NCI-H82 (cell line): ENCODE measurements around the gene FARS2.

Experiments used
- DNase-seq: peaks from one replicate; lab custom pipeline; 2025; lab: John Stamatoyannopoulos, UW

Gene FARS2

DNA sequence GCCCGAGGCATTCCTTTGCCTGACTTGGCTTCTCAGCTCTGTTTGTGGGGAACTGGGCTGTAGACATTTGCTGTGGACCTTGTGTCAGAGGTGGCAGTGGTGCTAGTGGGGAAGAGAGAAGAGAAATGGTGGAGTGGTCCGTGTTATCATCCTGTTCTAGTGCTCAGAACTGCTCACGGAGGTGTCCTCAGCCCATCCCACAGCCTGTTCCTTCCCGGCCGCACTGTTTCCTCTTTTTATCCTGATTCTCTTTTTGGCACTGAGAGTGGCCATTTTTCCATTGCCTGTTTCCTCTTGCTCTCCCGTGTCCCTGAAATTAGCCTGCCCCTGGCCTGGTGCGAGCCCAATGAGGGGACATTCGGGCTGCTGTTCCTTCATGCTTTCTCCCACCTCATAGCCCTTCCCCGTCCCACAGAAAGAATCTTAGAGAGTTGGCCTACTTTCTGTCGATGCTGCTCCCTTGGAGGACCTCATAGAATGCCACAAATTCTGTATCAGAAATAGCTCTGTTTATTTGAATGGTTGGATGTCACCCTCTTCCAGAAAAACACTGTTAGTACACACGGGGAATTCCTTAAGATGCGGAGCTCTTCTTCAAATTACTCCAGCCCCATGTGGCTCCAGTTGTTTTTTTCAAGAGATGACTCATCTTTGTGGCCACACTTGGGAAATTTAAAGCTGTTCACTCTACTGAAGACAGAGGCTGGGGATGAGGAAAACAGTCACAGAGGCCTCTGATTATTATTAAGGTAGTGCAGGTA is 26.1 kb downstream of the FARS2 start:
- DNase-seq: no peak

DNA sequence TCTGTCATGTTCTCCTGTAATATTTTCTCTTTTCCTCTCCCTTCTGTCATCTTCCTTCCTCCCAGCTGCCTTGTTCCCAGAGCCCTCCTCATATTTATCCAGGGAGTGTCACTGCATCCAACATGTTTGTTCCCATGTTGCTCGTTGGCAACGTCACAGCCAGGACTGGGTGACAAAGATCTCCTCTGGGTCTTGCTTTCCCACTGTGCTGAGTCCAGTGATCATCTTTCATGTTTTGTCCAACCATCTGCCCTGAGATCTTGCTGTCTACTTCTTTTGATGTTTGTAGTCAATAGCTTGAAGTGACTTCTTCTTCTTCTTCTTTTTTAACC is 26.6 kb downstream of the FARS2 start:
- DNase-seq: no peak

DNA sequence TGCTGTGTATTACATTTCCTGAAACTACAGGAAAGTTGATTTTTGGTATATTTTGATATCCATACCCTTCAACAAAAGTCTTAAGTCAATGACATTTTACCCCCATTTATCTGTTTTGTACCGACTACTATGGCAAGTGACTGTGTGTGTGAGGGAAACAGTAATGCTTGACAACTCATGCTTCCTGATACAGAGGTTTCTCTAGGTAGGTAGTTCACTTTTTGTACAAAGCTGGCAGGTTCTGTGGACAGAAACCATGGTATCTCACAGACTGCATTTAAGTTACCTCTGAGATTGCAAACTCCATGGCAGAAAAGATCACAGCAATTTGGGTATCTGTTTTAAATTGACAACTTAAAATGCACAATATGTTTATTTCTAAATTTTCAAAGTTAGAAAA is 28.8 kb downstream of the FARS2 start:
- no peak for DNase-seq

DNA sequence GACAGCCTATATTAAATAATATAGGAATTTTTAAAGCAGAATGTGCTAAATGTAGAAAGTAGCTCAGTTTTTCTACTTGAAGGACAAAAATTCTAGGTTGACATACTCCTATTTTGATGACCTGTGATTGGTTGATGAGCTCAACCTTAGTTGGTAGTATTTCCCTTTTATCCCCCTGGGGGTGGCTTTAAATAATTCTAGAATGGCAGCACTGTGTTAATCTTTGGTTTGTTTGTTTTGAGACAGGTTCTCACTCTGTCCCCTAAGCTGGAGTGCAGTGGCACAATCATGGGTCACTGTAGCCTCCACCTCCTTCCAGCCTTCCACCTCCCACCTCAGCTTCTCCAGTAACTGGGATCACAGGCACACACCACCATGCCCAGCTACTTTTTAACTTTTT is 29.2 kb downstream of the FARS2 start:
- DNase-seq: no peak

DNA sequence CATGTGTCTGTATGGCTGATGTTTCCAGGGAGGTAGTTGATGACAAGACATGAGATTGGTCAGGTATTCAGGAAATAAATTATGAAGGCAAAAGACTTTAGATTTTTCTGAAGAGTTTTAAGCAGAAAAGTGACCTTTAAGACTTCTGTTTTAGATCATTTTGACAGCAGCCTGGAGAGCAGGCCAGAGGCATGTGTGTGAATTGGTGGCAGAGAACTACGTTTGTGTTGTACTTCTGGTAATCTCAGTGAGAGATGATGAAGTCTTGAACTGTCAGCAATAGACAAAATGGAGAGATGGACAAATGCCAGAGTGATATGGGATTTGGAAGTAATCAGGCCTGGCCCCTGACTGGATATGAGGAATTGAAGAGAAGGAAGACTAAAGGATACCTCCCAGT is 30.8 kb downstream of the FARS2 start:
- no peak for DNase-seq

DNA sequence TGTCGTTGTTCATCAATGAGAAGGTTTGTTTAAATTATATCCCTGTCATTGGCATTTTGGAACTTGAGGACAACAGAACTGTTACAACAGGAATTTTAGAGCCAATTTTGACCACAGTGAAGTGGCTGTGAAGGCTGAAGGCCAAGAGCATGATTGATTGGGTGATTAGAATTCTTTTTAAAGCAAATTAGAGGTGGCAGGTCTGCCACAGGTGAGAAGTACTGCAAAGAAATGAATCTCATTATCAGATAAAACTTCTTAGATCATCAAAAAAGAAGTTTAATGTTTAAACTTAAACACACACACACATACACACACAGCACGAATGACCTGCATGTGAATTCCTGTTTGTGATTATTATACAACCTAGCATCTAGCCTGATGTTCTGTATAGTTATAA is 32.4 kb downstream of the FARS2 start:
- no peak for DNase-seq

DNA sequence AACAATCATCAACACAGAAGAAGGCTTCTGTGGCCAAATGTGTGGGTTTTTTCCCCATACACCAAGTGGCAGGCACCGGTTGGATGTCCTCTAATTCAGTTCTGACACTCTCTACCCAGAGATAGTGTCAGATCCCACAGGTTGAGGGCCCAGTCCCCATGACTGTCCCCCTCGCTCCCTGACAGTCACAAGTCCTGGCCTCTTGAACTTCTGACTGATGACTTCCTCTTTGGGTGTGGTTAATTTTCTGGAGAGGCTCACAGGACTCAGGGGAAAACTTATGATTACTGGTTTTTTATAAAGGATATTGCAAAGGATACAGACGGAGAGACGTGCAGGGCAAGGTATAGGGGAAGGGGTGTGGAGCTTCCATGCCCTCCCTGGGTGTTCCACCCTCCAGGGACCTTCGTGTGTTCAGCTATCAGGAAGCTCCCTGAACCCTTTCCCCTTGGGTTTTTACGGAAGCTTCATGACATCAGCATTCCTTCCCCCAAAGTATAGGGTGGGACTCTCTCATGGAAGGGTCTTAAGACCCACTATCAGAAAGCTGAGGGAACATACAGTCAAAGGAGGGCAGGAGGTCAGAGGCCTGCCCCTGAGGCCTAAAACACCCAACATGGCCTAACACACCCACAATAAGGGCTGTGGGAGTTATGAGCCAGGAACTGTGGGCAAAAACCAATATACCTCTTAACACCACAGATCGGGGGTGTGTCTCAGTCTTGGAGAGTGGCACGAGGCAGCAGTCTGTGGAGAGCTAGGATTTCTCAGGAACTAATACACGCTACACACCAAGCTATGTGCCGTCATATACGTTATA is 33.3 kb downstream of the FARS2 start:
- DNase-seq: no peak

DNA sequence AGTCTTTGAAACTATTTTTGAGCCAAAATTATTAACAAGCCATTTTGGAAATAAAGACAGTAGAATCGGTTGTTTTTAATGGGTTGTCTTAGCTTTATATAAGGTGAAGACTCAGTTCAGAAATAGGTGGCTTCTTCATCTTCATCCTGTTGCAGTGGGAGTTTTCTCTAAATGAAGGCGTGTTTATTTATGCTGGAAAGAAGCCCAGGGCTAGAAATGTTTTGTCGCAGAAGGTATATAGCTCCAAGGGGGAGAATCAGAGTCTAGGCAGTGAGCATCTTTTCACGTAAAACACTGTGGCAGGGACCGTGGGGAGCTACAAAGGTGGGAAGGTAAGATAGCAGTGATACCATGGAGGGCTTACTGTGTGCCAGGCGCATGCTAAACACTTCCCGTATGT is 34.3 kb downstream of the FARS2 start:
- no peak for DNase-seq

DNA sequence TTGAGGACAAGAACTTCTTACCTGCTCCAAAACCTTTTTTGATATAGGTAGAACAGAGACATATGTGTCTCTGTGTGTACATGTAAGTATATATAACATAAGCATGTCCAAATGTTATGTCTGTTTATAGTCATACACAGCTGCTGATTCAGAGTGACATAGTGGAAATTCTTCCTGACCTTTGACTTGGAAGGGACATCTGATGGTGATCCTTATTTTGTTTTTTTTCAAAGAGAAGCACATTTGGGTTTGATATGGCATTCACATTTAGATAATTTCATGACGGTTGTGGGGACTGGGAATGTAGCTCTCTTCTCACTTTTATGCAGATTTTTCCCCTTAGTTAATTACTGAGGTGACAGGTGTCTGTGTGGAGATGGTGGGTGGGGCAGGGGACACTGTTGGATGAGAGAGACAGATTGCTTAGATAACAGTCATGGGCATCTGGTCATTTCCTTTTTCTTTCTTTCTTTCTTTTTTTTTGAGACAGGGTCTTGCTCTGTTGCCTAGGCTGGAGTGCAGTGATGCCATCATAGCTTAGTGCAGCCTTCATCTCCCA is 39.0 kb downstream of the FARS2 start:
- no peak for DNase-seq

DNA sequence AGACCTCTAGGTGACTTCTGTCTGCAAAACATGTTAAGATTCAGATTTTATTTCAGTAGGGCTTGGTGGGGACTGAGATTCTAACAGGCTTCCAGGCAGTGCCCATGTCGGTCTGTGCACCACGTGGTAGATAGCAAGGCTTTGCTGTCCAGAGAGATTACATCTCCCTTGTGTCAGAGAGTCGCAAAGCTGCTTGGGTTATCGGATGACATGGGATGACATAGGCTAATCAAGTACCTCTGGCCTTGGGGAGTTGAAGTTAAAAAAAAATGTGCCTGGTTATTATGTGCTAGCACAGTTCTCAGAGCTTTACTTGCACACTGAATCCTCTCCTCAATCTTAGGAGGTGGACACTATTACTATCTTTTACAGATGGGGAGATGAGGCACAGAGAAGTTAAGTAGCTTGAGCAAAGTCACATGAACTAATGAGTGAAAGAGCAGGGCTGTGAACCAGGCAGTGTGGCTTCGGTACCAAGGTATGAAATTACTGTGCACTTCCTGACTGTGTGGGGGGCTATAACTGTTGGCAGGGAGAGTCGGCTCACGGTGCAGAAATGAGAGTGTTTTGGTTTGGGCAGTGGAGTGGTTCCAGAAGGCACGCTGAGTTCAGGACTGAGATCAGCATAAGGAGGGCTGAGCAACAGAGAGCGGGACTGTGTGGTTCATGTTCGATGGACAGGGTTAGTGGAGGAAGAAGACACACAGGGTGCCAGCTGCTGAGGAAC is 41.1 kb downstream of the FARS2 start:
- peak; percentile 55 for DNase-seq

DNA sequence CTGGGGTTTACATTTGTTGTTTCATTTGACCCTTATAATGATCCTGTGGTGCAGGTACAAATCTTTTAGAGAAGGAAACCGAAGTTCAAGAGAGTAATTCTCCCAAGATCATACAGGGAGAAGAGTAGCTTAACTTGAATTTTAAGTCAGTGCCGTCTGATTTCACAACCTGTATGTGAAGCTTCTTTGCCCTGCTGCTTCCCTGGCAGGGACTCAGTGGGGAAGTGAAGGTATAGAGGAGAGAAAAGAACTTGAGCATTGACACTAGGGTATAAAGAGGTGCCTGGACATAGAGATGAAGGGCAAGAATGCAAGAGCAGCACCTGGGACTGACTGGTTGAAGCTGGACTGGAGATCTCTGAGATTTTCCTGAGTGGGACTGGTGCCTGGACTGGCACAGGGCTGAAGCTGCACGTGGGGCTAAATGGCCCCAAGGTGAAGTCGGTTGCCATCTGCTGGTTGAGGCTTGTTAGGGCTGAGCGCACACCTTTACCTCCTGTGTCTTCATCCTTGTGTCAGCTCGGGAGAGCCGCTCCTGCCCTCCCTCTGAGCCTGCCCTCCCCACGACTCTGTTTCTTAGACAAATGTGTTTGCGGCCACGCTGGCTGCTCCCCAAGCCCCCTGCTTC is 41.8 kb downstream of the FARS2 start:
- DNase-seq: peak; percentile 83

DNA sequence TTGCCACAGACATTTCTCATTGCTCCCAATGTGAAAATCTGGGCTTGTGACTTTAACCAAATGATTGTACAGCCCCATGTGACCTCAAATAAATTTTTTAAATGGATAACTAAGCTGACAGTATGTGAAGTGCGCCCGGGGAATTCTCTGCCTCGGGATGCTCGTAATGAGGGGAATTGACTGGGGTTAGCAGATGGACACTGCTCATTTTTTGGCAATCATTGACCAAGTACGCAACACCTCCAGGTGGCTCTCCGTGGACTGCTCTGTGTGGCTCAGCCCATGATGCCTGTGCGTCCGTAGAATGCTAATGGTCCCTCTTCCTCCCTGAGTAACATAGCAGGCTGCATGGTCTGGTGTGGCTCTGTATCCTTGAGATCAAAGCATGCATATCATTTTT is 42.4 kb downstream of the FARS2 start:
- no peak for DNase-seq

DNA sequence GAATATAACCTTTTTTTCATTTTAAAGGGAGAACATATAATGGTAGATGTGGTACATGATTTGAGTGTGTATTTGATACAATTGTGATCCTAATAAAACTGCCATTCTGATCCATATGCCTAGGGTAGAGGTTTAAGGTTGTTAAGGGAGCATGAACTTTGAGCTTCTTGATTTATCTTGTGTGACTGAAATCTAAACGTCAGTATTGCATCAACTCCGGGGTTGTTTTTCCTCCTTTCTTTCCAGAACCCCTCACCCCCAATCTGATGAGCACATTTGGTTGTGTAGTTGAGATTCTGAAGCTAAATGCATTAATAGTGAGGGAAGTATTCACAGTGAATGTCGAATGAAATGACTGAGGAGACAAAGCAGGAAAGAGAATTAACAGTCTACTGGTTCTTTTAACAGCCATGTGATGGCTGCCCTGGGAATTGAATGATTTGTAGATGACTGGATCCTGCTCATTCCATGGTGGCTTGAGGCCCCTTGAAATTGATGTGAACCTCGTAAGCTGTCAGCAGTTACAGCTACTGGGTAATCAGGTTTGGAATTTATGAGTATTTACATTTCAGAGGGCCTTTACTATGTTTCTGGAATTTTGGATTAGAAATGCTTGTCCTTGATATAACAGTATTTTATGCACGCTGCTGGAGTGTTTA is 44.8 kb downstream of the FARS2 start:
- DNase-seq: no peak

DNA sequence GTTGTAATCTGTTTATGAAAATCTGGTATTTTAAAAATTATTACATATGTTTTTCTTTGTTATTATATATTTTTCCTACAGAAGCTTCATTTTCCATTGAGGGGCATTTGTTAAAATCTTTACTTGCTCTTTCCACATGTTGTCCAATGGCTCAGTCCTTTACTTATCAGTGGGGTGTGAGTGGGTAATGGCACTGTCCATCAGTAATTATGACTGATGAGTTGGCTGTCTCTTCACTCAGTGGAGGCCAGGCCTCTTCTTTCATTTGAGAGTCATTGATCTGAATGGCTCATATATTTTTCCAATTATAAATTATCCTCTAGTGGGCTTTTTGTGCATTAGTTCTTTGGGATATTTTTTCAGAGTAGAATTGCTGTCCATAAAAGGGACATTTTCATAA is 45.7 kb downstream of the FARS2 start:
- DNase-seq: no peak

DNA sequence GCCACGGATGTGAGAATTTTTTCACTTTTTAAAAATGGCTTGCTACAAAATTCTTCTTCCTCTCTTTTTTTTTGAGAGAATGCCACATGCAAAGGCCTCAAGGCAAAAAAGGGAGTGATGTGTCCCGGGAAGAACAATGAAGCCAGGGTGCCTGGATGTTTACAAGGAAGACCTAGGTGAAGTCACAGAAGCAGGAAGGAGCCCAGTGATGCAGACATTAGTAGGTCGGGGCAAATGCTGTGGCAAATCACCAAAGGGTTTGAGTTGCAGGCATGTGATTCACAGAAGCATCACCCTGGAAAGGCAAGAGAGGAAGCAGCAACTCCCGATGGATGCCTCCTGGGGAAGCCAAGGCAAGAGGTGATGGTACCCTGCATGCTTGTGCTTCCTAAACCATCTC is 46.8 kb downstream of the FARS2 start:
- no peak for DNase-seq

DNA sequence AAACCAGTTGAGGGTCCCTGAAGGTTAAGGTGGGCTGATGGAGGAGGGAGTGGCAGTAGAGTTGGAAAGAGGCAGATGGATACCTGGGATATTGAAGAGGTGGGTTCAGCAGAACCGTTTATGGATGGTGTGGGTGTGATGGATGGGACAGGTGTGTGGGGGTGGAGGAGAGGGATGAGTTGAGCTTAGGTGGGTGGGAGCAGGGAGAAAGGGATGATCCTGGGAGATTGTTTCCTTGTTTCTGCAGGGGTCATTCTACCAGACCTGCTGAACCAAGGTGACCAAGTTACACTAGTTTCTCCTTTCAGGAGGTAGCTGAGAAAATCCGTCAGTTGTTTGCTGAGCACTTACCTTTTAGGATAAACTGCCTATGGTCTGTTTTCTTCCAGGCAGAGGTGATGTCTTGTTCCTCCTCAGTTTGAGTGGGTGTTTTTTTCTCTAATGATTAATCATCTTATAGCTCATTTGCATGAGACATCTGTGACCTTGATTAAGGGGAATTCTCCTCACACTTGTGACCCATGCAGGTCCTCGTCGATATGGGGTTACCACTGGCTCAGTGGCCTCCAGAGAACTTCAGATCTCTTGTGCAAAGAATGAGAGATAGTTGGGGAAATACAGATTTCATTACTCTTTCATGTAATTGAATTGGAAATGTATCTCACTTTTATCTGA is 53.0 kb downstream of the FARS2 start:
- no peak for DNase-seq

DNA sequence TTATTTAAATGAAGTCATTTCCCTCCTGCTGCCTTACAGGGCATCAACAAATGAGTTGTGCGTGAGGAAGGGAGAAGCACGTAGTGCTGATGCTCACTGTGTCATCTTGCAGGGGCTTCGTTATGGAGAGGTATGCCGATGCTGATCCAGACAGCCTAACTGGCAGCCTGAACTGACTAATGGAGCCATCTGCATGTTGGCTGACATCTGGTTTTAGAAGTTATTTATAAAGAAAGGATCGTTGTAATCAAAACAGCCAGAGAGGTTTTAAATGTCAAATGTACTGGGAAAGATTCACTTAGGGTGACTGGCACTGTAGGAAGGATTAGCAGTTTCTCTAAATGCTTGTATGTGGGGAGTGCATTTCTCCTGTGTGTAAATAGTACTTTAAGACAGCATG is 54.6 kb downstream of the FARS2 start:
- no peak for DNase-seq

DNA sequence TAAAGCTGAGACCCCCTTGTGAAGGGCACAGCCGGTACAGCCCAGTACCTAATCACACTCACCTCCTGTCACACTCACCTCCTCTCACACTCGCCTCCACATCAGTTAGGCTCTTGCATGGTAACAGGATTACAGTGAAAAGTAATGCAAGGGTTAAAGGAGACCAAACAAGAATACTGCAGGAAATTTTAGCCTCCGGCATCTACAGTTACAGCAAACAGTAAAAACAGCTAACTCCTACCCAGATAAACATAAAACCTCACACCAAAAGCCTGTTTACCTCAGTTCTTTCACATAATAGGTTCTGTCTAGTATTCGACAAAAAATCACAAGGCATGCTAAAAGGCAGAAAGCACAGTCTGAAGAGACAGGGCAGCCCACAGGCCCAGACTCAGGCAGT is 55.6 kb downstream of the FARS2 start:
- DNase-seq: no peak

DNA sequence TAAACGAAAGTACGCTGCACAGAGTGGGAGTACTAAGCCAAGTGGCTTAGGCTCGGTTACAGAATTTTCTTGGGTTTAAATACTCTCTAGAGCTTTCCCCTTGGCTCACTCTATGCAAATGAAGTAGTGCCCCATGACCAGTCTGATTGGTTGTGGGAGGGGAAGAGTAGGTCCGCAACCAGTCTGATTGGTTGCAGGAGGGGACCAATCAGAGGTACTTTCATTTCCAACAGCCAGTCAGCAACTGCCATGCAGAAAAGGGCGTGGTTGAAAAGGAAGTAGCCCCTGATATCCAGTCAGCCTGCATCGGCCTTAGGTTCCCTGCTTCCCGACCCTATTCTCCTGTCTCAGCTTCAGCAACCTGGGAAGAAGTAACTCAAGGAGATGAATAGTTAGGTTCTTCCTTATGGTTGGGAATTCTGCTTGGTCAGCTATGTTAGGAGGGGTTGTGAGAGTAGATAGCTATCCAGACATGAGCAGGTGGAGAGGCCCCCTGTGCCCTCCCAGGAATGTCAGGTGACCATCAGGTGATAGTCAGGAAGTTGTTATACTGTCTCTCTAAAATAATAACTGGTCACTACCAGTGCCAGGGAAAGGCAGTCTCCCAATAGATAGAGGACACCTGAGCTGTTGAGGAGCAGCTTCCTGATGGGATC is 57.4 kb downstream of the FARS2 start:
- DNase-seq: no peak

DNA sequence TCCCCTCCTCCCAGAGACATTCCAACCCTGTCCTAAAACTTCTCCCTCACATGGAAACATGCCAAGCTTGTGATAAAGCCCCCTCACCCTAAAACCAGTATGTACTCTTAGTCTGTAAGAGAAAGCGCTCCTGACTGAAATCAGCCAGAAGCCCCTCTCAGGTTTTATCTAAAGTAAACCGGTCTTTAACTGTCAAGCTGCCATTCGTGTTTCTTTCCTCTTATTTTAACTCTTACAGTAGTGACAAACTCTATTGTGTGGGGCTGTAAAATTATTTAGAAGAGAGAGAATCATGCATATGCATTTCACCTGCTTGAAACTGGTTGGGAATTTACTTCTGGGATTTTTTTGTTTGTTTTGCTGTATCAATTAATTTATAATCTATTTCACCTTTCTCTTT is 62.7 kb downstream of the FARS2 start:
- DNase-seq: no peak

DNA sequence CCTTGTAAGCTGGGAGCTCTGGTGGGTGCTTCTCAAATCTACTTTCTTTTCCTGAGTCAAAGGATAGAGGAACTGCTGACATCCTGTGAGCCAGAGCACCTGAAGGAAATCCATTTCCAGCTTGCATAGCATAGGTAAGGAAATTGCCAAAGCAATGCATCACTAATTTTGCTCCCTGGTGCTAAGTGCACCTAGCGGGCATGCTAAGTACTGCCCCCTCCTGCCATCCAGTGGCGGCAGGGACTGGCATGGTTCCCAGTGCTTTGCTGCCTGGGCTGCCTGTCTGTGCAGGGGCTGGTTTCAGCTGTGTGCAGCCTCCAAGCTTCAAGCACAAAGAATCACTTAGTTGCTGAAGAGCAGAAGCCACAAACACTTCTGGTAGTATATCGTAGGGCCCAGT is 63.9 kb downstream of the FARS2 start:
- no peak for DNase-seq
